H9 (cell line): ENCODE data around the gene C9orf72. TPM values are rescaled to one million over a fixed set of nuclear protein-coding genes. Genes with fewer than 3 reads are reported as not detected.

Source experiments
- DNase-seq: peaks from one replicate; pipeline ENCODE4 v3.0.0-alpha.2; 2017
- H2AFZ ChIP-seq: one replicate; pipeline ENCODE4 v1.6.1; 2013; ENCODE audit warnings: mild to moderate bottlenecking, low read length, control low read depth, moderate library complexity
- H2AK5ac ChIP-seq: 2 replicates; pipeline ENCODE4 v1.6.1; 2013; ENCODE audit warnings: low read length, control low read depth, mixed read lengths; ENCODE audit not compliant: insufficient read length
- H2BK120ac ChIP-seq: one replicate; pipeline ENCODE4 v1.6.1; 2013; ENCODE audit warnings: low read depth, mild to moderate bottlenecking, low read length, control low read depth, inconsistent platforms; ENCODE audit not compliant: poor library complexity, severe bottlenecking
- H2BK12ac ChIP-seq: 2 replicates; pipeline ENCODE4 v1.6.1; 2013; ENCODE audit warnings: low read length, control low read depth, mixed read lengths, low read depth; ENCODE audit not compliant: insufficient read length
- H2BK15ac ChIP-seq: 2 replicates; pipeline ENCODE4 v1.6.1; 2013; ENCODE audit warnings: low read depth, low read length, control low read depth
- H2BK20ac ChIP-seq: one replicate; pipeline ENCODE4 v1.6.1; 2013; ENCODE audit warnings: low read depth, mild to moderate bottlenecking, low read length, control low read depth, inconsistent platforms; ENCODE audit not compliant: poor library complexity, severe bottlenecking
- H2BK5ac ChIP-seq: 2 replicates; pipeline ENCODE4 v1.6.1; 2013; ENCODE audit warnings: low read length, control low read depth, mixed read lengths; ENCODE audit not compliant: insufficient read length
- H3K14ac ChIP-seq: 2 replicates; pipeline ENCODE4 v1.6.1; 2013; ENCODE audit warnings: low read length, control low read depth; ENCODE audit not compliant: insufficient read depth
- H3K18ac ChIP-seq: 2 replicates; pipeline ENCODE4 v1.6.1; 2013; ENCODE audit warnings: low read depth, mild to moderate bottlenecking, mixed read lengths, low read length, control low read depth; ENCODE audit not compliant: insufficient read length
- H3K23ac ChIP-seq: 2 replicates; pipeline ENCODE4 v1.6.1; 2013; ENCODE audit warnings: low read length, control low read depth, mixed read lengths, low read depth; ENCODE audit not compliant: insufficient read length
- H3K23me2 ChIP-seq: 2 replicates; pipeline ENCODE4 v1.6.1; 2013; ENCODE audit warnings: low read depth, mild to moderate bottlenecking, mixed read lengths, low read length, control low read depth; ENCODE audit not compliant: insufficient read length, poor library complexity, severe bottlenecking
- H3K27ac ChIP-seq: 2 replicates; pipeline ENCODE4 v1.5.1; 2013; ENCODE audit warnings: low read length, control low read depth, mixed read lengths, low read depth; ENCODE audit not compliant: insufficient read length
- H3K27me3 ChIP-seq: 2 replicates; pipeline ENCODE4 v1.6.1; 2013; ENCODE audit warnings: low read length, control low read depth, inconsistent platforms; ENCODE audit not compliant: insufficient read depth
- H3K4ac ChIP-seq: 2 replicates; pipeline ENCODE4 v1.6.1; 2013; ENCODE audit warnings: low read depth, mild to moderate bottlenecking, control low read depth, inconsistent platforms, low read length, moderate library complexity
- H3K4me1 ChIP-seq: 2 replicates; pipeline ENCODE4 v1.6.1; 2013; ENCODE audit warnings: low read length, control low read depth, inconsistent platforms; ENCODE audit not compliant: insufficient read depth
- H3K4me2 ChIP-seq: 2 replicates; pipeline ENCODE4 v1.6.1; 2013; ENCODE audit warnings: low read length, control low read depth, mixed read lengths; ENCODE audit not compliant: insufficient read length, insufficient read depth
- H3K56ac ChIP-seq: 2 replicates; pipeline ENCODE4 v1.6.1; 2013; ENCODE audit warnings: low read depth, mild to moderate bottlenecking, mixed read lengths, low read length, control low read depth; ENCODE audit not compliant: insufficient read length
- H3K79me1 ChIP-seq: 2 replicates; pipeline ENCODE4 v1.6.1; 2013; ENCODE audit warnings: low read depth, mild to moderate bottlenecking, moderate library complexity, low read length, control low read depth, inconsistent platforms; ENCODE audit not compliant: insufficient read depth, poor library complexity, severe bottlenecking
- H3K79me2 ChIP-seq: 2 replicates; pipeline ENCODE4 v1.6.1; 2013; ENCODE audit warnings: low read length, control low read depth, inconsistent platforms; ENCODE audit not compliant: insufficient read depth
- H3K9ac ChIP-seq: 2 replicates; pipeline ENCODE4 v1.6.1; 2013; ENCODE audit warnings: low read length, control low read depth, mixed read lengths; ENCODE audit not compliant: insufficient read length; ENCODE audit errors: extremely low read depth
- H3K9me3 ChIP-seq: one replicate; pipeline ENCODE4 v1.6.1; 2013; ENCODE audit warnings: low read depth, low read length, inconsistent platforms; ENCODE audit not compliant: control insufficient read depth
- H3T11ph ChIP-seq: one replicate; pipeline ENCODE4 v1.6.1; 2013; ENCODE audit warnings: mild to moderate bottlenecking, low read length, control low read depth, inconsistent platforms
- H4K20me1 ChIP-seq: one replicate; pipeline ENCODE4 v1.6.1; 2013; ENCODE audit not compliant: control insufficient read depth, insufficient read length, insufficient read depth
- H4K5ac ChIP-seq: 2 replicates; pipeline ENCODE4 v1.6.1; 2013; ENCODE audit warnings: low read depth, mild to moderate bottlenecking, mixed read lengths, low read length, control low read depth; ENCODE audit not compliant: insufficient read length
- H4K8ac ChIP-seq: replicated peaks from 2 replicates; pipeline ENCODE4 v1.6.1; 2013; ENCODE audit warnings: low read length, control low read depth, mixed read lengths, low read depth; ENCODE audit not compliant: insufficient read length
- H4K91ac ChIP-seq: 2 replicates; pipeline ENCODE4 v1.6.1; 2013; ENCODE audit warnings: low read depth, mild to moderate bottlenecking, moderate library complexity, mixed read lengths, low read length, control low read depth; ENCODE audit not compliant: insufficient read length
- H3K27ac Mint-ChIP-seq, 3 experiments: 2 replicates in 2 of 3; 3 replicates in 1 of 3; pipeline ENCODE4 v1.8.0; 2020 to 2021; ENCODE audit warnings: mixed read lengths in 3 of 3, mild to moderate bottlenecking in 1 of 3, moderate library complexity in 1 of 3
- H3K27me3 Mint-ChIP-seq: 2 replicates; pipeline ENCODE4 v1.8.0; 2021; ENCODE audit warnings: low read depth, mild to moderate bottlenecking, moderate library complexity, mixed read lengths
- H3K36me3 Mint-ChIP-seq, 3 experiments: 2 replicates in 2 of 3; 3 replicates in 1 of 3; pipeline ENCODE4 v1.8.0; 2020 to 2021; ENCODE audit warnings: low read depth in 3 of 3, mixed read lengths in 3 of 3; ENCODE audit not compliant: insufficient read depth in 1 of 3
- H3K4me1 Mint-ChIP-seq, 2 experiments: 2 replicates each; pipeline ENCODE4 v1.8.0; 2020; ENCODE audit warnings: mixed read lengths in 2 of 2
- H3K4me3 Mint-ChIP-seq, 2 experiments: 2 replicates in 1 of 2; 3 replicates in 1 of 2; pipeline ENCODE4 v1.8.0; 2020 to 2021; ENCODE audit warnings: mild to moderate bottlenecking in 2 of 2, mixed read lengths in 2 of 2, moderate library complexity in 1 of 2
- H3K9me3 Mint-ChIP-seq, 2 experiments: 2 replicates in 1 of 2; 3 replicates in 1 of 2; pipeline ENCODE4 v1.8.0; 2020; ENCODE audit warnings: mild to moderate bottlenecking in 2 of 2, mixed read lengths in 2 of 2, moderate library complexity in 1 of 2
- CTCF ChIP-seq: fragments of 200-600 bp; sonication (generic); conservative IDR thresholded peaks from 3 replicates; pipeline ENCODE4 v1.8.0; 2021; ENCODE audit warnings: antibody characterized with exemption, mild to moderate bottlenecking
- WGBS: extraction: QIAGEN DNeasy Blood & Tissue Kit; methylation state at CpG from one replicate; pipeline ENCODE4 v1.1.7; 2013; ENCODE audit warnings: missing lambda C conversion rate, low lambda C conversion rate, mixed read lengths; ENCODE audit not compliant: insufficient read length; ENCODE audit errors: extremely low coverage; 5-methylcytosine and 5-hydroxymethylcytosine counted together
- total RNA-seq: library from RNA; stranded (reverse); gene quantifications from 2 replicates; pipeline ENCODE4 v1.2.1, GENCODE V29; 2021

Gene C9orf72
- total RNA-seq, 1 experiment from 2014 or later, result 17.0 TPM

- Histone ChIP-seq H3T11ph (no peak overlapping the region), H3K4me1 (no peaks in the 10 kb centered on the region; the same call in 1 of the 2 replicates), H4K8ac (no peak overlapping the region), H3K79me2 (peaks cover 6% of the 10 kb centered on the region; the same call in 1 of the 2 replicates), H3K18ac (no peak overlapping the region), H2AK5ac (no peak overlapping the region), H4K91ac (no peak overlapping the region), H2BK20ac (no peak overlapping the region), H4K5ac (no peak overlapping the region), H2BK12ac (no peak overlapping the region), H3K27me3 (no peaks in the 10 kb centered on the region), H3K79me1 (no peaks in the 10 kb centered on the region), H2BK5ac (no peak overlapping the region), H3K4ac (no peak overlapping the region), H2AFZ (no peak overlapping the region), H3K14ac (no peak overlapping the region), H3K23me2 (no peaks in the 10 kb centered on the region), H3K4me2 (no peak overlapping the region), H2BK15ac (no peak overlapping the region), H3K9ac (no peak overlapping the region), H4K20me1 (no peaks in the 10 kb centered on the region), H3K9me3 (no peaks in the 10 kb centered on the region), H3K23ac (no peak overlapping the region), H3K27ac (no peak overlapping the region), H3K56ac (no peak overlapping the region), H2BK120ac (no peak overlapping the region)
- Mint-ChIP-seq H3K36me3 (no peaks in the 10 kb centered on the region; a peak in 1 of 7 replicates), H3K9me3 (no peaks in the 10 kb centered on the region), H3K27ac (no peak overlapping the region; a peak in 1 of 7 replicates), H3K27me3 (no peaks in the 10 kb centered on the region), H3K4me1 (peaks cover 11 to 19% of the 10 kb centered on the region in 2 experiments), H3K4me3 (no peak overlapping the region)
- TF ChIP-seq CTCF, result no peak
- WGBS, result no CpG with 5 or more reads among the region's 10 CpGs
- DNase-seq, result no peak
Measured at GRCh38 chr9:27519466-27520465, 53.5 kb downstream of the C9orf72 start.
